CD4-positive, alpha-beta T cell treated with Interleukin-12 subunit alpha and Interleukin-12 subunit beta, for 1 hour (primary cell): ENCODE data around the gene MAB21L4.

Source experiments
- DNase-seq: peaks from one replicate; pipeline ENCODE4 v3.0.0-alpha.2; 2020

Gene MAB21L4

DNA sequence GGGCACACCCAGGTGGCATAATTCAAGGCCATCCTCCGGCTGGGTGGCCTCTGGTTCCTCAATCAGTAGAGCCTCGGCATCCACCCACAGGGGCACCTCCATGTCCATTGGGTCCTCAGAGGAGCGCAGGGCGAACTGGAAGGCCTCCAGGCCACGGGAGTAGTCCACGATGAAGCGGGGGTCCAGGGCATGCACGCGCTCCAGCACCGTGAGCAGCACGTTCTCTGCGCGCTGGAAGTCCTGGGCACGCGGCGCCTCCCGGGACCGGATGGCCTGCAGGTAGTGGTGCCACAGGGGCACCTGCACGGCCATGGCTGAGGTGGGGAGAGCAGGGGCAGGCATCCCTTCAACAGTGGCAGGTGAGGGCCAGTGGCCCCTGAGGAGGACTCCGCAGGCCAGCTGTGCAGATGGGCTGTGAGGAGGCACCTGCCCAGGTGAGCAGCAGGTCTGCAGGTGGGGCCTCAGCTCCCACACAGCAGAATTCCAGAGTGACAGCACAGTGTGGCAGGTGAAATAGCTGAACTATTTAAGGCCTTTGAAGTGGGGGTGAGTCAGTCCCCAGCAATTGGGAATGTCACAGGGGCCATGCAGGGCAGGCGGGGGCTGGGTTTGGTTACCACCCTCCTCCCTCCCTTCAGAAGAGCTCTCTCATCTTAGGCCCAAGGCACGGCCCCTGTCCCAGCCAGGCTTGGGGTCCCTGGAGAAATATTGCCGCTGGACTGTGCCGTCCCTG, at the start of gene MAB21L4:
MAB21L4 (minus strand) TSS at position 501 of the 733 bp plus-strand sequence; CDS start at position 342, 159 bp downstream.
- DNase-seq: no peak

DNA sequence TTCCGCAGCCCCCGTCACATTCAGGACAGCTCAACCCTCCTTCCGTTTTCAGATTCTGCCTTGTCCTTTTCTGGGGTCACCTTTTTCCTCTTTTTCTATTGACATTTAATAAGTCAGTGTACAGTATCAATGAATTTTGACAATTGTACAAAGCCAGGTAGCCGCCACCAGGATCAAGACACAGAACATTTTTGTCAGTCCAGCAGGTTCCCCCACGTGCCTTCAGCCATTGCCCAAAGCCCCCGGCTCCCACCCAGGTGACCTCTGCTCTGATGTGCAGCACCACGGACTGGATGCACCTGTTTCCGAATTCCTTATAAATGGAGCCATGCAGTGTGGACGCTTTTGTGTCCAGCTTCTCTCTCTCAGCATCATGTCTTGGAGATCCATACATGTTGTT, 40.1 kb upstream of the MAB21L4 start:
- no peak for DNase-seq

DNA sequence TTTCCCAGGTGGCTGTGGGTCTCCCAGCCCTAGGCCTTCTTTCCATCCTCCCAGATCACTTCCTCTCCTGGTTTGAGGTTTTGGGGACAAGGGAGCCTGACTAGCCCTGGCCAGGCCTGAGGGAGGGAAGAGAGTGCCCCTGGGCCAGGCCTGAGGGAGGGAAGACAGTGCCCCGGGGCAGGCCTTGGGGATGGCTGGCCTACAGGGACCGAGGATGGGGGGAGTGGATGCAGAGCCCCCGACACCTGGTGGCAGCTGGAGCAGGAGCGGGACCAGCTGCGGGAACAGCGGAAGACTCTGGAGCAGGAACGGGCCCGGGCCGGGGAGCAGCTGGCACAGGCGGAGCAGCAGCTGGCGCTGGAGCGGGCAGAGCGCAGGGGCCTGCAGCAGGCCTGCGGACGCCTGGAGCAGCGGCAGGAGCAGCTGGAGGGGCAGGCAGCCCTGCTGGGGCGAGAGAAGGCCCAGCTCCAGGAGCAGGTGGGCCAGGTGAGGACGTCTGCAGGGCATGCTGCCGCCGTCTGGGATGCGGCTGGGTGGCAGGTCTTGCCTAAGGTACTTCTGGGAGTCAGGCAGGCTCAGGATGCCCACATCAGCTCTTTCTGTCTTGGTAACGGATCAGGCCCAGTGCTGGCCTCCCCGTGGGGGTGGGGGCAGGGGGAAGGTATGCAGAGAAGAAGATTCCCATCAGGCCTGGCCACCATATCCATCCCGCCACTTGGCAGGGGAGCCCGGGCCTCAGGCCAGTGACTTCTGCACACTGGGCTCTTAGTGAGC, 39.3 kb upstream of the MAB21L4 start:
- no peak for DNase-seq

DNA sequence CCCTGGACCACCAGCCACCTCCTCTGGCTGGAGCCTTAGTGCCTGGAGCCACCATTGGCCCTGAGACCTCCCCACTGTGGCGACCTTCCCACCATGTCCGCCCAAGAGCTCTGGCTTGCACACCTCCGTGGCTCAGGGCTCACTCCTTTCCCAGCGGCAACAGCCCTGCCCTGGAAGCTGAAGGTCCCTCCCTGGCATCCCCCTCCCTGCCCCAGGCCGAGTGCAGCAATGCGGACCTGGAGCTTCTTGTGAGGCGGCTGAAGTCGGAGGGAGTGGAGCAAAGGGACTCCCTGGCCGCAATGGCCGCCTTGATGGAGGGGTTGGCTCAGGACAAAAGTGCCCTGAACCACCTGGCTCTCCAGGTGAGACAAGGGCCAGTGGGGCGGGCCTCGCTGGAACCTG, 38.7 kb upstream of the MAB21L4 start:
- no peak for DNase-seq

DNA sequence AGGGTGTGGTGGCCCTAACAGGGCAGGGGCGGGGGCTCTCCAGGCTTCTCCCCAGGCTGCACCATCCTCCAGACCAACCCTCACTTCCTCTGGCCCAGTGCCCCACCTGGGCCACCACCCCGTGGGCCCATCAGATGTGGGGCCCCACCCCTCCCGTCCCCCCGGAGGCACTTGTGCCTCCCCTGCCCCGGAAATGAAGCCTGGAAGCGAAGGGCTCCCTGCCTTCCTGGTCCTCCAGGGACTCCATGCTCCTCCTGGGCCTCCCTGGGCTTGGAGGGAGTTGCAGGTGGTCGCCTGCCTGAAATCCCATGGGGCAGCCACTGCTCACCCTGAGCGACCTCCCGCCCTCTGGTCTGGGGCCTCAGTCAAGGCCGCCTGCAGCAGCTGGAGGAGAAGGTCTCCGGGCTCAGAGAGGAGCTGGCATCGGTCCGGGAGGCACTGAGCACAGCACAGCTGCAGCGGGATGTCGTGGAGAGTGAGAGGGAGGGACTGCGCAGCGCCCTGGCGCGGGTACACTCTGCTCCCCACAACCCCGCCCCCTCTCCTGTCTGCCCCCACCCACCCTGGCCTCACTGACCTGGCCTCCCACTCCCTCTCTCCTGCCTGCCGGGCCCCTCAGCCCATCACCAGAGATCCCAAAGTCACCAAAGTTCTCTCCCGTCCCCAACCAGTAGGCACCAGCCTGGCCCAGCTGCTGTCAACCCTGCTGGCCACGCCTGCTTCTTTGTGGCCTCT, 38.2 kb upstream of the MAB21L4 start:
- no peak for DNase-seq

DNA sequence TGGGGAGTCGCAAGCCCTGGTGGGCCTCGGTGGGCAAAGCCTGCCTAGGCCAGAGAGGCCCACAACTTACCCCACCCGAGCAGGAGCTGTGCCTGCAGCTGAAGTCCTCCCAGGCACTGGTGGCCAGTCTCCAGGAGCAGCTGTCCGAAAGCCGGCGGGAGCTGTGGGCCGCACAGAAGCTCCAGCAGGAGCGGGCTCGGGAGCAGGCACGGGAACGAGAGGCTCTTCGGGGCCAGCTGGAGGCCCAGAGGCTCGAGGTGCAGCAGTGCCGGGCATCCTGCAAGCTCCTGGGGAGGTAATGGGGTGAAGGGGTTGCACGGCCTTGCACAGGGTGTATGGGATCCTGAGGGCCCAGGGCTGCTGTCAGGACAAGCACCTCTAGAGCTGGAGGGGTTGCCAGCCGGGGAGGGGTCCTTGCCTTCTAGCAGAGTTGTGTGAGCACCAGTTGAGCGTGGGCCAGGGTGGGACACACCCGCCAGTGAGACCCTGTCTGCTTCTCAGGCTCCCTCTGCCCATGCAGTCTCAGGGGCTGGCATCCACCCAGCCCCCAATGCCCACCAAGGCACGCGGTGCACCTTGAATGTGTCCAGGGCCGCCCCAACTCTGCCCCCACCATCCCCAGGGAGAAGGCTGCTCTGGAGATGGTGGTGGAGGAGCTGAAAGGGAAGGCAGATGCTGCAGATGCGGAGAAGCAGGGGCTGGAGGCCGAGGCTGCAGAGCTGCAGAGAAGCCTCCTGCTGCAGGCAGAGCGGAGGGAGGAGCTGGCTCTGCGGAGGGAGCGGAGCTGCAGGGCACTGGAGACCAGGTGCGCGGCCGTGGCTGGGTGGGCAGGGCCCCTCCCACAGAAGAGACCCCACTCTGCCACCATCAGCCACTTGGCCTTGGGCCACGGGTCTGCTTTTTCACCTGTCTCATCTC, 37.4 kb upstream of the MAB21L4 start:
- no peak for DNase-seq

DNA sequence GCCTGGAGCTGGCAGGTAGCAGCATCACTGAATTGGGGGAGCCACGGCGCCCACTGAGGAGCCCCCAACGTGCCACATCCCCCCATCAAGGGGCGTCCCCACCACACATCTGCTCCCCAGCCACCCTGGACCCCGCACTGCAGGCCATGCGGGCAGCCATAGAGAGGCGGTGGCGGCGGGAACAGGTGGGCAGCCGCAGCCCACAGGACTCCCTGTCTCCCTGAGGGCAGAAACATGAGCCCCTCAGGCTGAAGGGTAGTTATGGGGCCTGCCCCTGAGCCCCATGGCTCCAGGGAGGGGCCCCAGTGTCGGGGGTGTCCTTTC, 36.7 kb upstream of the MAB21L4 start:
- no peak for DNase-seq

DNA sequence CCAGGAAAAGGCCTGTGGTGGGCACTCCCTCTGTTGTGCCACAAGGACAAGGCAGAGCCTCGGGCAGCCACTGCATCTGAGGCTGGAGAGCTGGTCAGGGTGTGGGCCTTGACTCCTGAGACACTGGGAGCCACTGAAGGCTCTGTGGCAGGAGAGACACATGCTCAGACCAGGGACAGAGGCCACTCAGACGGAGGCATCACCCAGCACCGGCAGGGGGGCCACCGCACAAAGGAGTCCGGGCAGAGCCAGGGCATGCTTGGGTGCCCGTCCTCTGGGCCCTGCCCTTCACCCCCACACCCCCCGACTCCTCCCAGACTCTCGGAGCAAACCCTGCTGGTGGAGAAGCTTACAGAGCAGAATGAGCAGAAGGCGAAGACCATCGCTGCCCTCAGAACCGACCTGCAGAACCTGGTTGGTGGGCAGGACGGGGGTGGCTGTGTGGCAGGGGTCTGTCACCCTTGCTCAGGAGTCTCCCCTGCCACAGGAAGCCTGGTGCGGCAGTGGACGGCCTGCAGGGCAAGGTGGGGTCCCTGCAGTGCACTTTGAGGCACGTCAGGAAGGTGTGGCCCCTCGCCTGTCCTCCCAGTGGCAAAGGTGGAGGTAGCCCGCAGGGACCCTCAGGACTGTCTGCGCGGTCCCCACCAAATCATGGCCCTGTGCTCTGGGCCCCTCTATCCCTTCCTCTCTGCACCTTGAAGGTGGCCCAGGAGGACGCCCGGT, 36.2 kb upstream of the MAB21L4 start:
- DNase-seq: no peak

DNA sequence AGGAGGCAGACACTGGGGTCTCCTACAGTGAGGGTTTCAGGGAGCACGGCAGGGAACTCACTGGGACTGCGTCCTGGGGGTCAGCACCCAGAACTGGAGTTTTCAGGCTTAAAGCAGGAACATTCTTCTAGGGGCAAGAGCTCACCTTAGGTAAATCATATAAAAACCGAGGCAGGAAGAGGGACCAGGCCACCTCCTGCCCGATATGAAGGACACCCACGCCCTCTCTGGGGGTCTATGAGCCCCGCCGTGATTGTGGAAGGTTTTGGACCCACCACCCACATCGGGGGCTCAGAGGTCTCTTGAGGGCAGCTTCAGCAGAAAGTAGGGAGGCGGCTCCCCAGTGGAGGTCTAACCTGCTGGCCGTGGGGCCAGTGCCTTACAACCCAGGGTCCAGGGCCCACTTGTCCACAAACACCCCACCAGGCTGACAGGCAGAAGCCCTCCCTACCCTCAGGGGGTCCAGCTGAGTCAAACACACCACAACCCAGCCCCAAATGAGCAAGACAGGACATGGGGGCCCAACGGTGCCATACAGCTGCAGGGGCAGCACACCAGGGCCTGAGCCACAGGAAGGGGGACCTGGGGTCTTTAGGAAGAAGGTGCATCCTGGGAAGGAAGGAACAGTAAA, 35.5 kb upstream of the MAB21L4 start:
- DNase-seq: no peak

DNA sequence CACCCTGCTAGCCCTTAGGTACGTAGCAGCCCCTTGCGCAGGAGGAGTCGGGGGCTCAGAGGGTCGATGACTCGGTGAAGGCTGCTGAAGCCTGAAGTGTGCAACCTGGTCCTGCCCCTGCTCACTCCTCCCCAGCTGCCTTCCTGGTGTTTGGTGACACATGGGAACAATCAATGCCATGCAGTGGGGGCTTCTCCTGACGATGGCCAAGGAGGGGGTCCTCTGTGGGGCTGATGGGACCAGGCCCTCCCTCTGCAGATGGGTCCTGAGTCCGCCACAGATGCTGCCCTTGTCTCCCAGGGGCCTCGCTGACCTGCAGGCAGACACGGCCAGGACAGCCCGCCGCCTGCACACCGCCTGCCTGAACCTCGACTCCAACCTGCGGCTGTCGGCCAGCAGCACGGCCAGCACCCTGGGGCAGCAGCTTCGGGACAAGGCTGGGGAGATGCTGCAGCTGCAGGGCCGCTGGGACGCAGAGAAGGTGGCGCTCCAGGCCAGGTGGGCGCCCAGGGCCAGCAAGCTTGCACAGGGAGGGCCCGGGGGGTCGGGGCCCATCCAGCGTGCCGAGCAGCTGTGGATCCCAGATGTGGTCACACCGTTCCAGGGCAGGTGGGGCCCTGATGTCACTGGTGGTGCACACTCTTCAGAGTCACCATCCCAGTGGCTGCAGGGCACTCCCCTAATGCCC, 34.8 kb upstream of the MAB21L4 start:
- DNase-seq: no peak

DNA sequence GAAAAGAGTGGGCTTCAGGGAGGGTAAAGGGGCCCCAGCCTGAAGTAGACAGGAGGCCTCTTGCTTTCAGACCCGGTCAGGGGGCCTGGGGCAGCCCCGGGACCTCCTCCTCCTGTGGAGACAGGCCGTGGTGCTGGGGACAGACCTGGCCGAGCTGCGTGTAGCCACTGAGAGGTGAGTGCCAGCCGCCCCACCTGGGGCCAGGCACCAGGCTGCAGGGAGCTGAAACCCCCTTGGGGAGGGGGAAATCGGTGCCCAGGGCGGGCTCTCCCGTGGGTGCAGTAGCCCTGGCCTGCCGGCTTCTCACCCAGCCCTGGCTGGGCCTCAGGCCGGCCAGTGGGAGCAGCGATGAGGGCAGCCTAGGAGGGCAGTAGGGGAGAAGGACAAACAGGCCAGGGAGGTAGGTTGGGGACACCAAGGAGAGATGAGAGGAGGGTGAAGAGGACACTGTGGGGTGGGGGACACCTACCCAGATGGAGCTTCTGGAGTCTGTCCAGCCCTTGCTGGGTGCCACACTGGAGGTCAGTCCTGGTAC, 34.2 kb upstream of the MAB21L4 start:
- no peak for DNase-seq

DNA sequence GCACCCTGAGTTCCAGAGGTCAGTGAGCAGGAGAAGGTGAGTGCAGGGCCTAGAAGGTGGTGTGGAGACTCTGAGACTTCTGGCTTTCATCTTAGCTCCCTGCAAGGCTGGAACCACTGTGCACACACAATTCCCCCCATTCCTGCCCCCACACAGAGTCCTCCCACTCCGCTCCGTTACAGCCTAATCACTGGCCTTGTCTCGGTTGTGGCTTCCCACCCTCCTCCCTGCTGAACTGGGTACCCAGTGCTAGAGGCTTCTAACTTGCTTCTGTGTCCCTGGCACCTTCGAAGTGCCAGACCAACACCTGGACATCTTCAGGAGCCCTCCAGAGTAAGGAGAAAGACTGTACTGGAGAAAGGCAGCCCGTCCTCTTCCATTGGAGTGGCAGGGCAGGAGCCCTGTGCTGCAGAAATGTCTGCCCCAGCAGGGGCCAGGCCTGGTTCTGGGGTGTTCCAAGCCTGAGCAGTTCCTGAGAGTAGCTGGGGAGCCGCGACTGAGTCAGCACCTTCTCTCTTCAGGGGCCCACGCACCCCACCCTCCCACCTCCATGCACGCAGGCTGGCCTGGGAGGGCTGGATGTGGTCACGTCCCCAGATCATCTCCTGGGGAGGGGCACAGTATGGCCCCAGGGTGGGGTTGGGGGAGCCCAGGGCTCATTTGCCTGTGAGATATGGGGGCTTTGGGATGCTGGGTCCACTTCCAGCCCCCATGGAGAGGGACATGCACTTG, 33.6 kb upstream of the MAB21L4 start:
- no peak for DNase-seq

DNA sequence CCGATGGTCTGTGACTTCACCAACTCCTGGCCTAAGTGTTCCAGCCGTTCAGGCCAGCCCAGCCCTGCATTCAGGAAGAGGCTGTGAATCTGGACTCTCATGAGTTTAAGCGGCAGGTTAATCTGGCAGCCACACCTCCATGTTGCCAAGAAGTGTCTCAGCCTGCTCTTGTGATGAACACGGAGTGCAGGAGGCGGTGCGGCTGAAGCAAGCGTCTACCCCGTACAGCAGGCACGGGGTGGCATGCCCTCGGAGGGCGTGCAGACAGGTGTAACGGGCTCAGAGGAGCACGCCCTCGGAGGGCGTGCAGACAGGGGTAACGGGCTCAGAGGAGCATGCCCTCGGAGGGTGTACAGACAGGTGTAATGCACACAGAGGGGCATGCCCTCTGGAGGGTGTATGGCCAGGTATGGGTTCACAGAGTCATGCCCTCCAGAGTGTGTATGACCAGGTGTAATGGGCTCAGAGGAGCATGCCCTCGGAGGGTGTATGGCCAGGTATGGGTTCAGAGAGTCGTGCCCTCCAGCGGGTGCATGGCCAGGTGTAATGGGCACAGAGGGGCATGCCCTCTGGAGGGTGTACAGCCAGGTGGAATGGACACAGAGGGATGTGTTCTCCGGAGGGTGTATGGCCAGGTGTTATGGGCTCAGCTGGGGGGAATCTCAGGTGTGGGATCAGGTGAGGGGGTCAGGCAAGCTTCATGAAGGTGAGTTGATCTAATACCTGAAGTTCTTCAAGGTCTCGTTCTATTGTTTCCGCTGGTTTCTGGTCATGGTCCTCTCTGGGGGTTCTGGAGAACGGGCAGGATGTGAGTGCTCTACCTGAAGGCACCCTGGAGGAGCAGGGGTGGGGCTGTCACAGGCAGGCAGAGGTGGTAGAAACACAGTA, 32.8 kb upstream of the MAB21L4 start:
- DNase-seq: no peak

DNA sequence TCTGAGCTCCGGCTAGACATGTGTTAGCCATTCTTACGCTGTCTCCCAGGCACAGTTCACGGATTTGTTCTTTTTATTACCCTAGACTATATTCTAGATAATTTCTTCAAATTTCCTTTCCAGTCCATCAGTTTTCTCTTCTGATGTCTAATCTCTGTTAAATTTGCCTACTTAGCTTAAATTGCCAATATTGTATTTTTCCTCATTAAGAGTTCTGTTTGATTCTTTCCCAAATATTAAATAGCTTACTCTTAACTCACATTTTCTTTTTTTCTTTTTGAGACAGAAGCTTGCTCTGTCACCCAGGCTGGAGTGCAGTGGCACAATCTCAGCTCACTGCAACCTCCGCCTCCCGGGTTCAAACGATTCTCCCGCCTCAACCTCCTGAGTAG, 31.4 kb upstream of the MAB21L4 start:
- no peak for DNase-seq

DNA sequence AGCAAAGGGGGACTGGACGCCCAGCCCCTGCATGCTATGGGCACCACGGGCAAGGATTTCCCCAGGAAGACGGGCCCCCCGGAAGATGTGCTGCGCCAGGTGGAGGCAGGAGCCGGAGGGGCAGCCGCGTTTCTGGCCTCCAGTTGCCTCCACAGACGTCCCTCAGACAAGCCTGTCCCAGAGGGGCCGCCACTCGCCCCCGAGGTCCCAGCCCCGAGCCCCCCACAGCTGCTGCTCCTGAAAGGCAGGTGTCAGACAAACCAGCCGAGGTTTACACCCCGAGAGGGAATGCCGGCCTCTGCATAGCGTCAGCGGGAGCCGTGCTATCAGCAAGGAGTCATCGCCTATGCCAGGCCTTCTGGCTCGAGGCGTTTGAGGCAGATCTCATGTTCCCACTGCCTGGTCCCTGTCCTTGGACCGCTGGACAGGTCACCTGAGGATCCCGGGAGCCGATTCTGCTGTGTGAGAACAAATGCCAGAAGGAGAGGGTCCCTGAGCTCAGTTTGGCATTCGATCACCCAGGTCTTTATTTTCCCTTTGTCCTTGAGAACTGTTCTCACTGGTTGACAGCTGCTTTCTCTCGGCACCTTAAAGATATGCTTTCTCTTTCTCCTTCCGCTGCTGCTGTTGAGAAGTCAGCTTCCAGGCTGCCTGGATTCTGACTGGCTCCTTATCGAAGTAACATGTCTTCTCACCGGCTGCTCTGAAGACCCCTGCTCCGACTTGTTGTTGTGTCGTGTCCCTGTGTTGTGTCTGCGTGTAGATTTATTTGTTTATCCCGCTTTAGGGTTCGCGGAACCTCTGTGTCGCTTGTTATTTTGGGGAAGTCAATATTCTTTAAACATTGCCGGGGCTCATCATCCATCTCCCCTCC, 30.8 kb upstream of the MAB21L4 start:
- DNase-seq: no peak

DNA sequence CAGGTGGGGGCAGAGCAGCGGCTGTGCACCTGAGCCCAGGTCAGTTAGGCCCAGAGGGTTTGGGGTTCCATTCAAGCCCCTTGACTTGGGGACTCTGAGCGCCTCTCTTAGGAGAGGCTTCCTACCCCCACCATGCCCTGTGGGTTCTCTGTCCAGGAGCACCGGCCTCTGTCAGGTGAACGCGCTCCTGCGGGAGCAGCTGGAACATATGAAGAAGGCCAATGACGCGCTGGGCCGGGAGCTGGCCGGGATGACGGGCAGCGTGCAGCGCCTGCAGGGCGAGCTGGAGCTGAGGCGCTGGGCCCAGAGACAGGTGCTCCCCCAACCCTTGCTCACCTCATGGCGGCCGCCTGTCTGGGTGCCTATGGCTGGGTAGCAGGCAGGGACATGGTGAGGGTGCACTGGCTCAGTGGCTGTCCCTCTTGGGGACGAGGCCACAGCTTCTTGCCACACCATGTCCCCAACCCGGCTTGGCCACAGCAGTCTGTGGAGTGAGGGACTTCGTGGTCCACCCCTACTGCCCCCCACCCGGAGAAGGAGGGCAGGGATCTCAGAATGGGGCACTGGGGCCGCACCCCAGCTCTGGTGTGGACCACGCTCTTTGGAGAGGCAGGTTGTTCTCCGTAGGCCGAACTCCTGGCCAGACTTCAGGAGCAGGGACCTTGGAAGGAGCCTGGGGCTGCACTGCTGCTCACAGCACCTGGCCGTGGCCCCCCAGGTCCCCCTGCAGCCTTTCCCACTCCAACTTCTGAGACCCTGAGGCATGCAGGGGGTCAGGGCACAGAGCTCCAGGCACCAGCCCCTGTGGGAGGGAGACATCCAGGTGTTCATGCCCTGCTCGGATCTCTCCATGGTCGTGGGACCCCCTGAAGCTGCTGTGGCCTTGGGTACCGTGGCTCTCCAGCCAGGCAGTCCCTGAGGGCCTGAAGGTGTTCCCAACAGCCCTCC, 29.9 kb upstream of the MAB21L4 start:
- no peak for DNase-seq

DNA sequence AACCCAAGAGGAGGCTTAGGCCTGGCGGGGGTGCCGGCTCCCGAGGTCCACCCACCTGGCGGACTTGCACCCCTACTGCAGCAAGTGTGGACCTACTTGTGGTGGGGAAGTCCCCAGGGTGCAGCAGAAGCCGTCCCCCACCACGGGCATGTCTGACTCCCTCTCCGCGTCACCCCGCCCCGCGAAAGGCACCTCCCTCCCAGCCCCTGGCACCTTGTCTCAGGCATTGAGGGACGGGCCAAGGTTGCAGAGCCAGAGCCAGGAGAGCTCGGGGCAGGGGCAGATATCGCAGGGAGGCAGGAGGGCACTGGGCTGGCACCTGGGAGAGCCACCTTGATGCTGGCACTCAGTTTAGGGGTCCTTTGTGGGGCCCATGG, 29.2 kb upstream of the MAB21L4 start:
- DNase-seq: no peak
